Effector memory CD4-positive, alpha-beta T cell (primary cell): ENCODE measurements around the gene PRKAG2.

ENCODE experiments used
- DNase-seq, 3 donors: peaks; one replicate each; pipeline ENCODE4 v3.0.0-alpha.2; 2020
- H3K27ac ChIP-seq: 2 replicates; pipeline ENCODE4 v1.7.0; 2013; ENCODE audit warnings: mild to moderate bottlenecking, low read length, moderate library complexity; ENCODE audit not compliant: insufficient read depth, poor library complexity, severe bottlenecking
- H3K27me3 ChIP-seq: replicated peaks from 2 replicates; pipeline ENCODE4 v1.7.0; 2013; ENCODE audit warnings: mild to moderate bottlenecking, low read length; ENCODE audit not compliant: insufficient read depth, control insufficient read depth, poor library complexity, severe bottlenecking
- H3K36me3 ChIP-seq: 2 replicates; pipeline ENCODE4 v1.7.0; 2013; ENCODE audit warnings: mild to moderate bottlenecking, low read length, moderate library complexity; ENCODE audit not compliant: control insufficient read depth, insufficient read depth
- H3K4me1 ChIP-seq: 2 replicates; pipeline ENCODE4 v1.7.0; 2013; ENCODE audit warnings: low read length, mild to moderate bottlenecking; ENCODE audit not compliant: control insufficient read depth, insufficient read depth, poor library complexity, severe bottlenecking
- H3K4me3 ChIP-seq: 2 replicates; pipeline ENCODE4 v1.7.0; 2013; ENCODE audit warnings: low read length, low read depth, mild to moderate bottlenecking; ENCODE audit not compliant: insufficient read depth, poor library complexity, severe bottlenecking
- H3K9me3 ChIP-seq: 2 replicates; pipeline ENCODE4 v1.7.0; 2013; ENCODE audit warnings: mild to moderate bottlenecking, low read length, moderate library complexity; ENCODE audit not compliant: control insufficient read depth

Gene PRKAG2

DNA sequence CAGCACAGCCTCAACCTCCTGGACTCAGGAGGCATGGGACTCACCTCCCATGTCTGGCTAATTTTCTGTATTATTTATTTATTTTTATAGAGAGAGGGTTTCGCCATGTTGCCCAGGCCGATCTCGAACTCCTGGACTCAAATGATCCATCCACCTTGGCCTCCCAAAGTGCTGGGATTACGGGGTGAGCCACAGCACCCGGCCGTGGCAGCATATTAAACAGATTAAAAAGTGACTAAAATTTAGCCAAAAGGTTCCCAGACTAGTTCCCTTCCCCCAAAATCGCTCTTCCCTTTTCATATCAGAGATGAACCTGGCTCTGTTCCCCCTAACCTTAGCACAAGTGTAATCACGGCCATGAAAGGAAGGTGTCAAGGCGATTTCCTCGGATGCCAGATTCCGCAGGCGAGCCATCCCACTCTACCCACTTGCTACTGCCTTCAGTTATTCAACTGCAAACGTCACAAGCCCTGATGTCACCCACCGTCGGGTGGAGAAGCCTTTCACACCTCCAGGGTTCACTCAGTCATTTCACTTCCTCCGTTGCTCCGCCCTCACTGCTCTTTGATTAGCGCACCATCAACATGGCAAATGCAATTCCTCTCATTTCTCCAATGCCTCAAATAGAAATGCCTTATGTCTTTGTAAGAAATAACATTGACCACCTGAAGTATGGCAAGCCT, 252.5 kb downstream of the PRKAG2 start:
- no peak for DNase-seq
- Histone ChIP-seq H3K4me3 (no peak overlapping the region), H3K36me3 (no peaks in the 10 kb centered on the region), H3K9me3 (no peaks in the 10 kb centered on the region), H3K4me1 (no peaks in the 10 kb centered on the region), H3K27me3 (no peaks in the 10 kb centered on the region), H3K27ac (no peak overlapping the region)

- DNase-seq: no peak
- no peak overlapping the region for H3K27ac ChIP-seq
Measured at GRCh38 chr7:151623766-151624165, 253.1 kb downstream of the PRKAG2 start.

DNA sequence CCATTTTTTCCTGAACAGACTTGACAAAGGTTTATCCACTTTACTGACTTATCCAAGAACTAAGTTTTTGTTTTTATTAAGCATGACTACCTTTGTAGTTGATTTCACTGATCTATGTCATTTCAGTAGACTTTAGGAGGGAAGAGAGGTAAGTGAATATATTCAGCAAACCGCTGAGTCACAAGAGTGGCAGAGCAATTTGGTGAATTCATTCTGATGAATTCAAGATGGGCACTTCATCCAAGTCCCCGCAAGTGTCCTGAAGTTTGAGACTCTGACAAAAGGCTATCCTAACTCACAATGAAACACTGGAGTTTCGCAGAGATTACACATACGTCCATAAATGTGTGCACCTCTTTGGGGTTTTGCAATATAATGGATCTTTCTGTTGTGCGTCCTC, 255.0 kb downstream of the PRKAG2 start:
- Histone ChIP-seq H3K4me1 (no peaks in the 10 kb centered on the region), H3K27me3 (no peaks in the 10 kb centered on the region), H3K36me3 (no peaks in the 10 kb centered on the region), H3K4me3 (no peak overlapping the region), H3K27ac (no peak overlapping the region), H3K9me3 (no peaks in the 10 kb centered on the region)
- no peak for DNase-seq

More at GRCh38 chr7:151623766-151624165, 253.1 kb downstream of the PRKAG2 start:
- no peaks in the 10 kb centered on the region for H3K27me3 ChIP-seq
- no peaks in the 10 kb centered on the region for H3K9me3 ChIP-seq
- H3K4me3 ChIP-seq: no peak overlapping the region
- no peaks in the 10 kb centered on the region for H3K36me3 ChIP-seq
- H3K4me1 ChIP-seq: no peaks in the 10 kb centered on the region

GRCh38 chr7:151616443-151617213, 260.3 kb downstream of the PRKAG2 start:
- Histone ChIP-seq H3K9me3 (no peaks in the 10 kb centered on the region), H3K36me3 (peaks cover 5% of the 10 kb centered on the region), H3K4me3 (no peak overlapping the region), H3K4me1 (no peaks in the 10 kb centered on the region), H3K27me3 (no peaks in the 10 kb centered on the region), H3K27ac (no peak overlapping the region)
- DNase-seq: no peak

- no peak overlapping the region for H3K4me3 ChIP-seq
- H3K9me3 ChIP-seq: no peaks in the 10 kb centered on the region
- peaks cover 5% of the 10 kb centered on the region for H3K36me3 ChIP-seq
- no peaks in the 10 kb centered on the region for H3K4me1 ChIP-seq
- no peaks in the 10 kb centered on the region for H3K27me3 ChIP-seq
- H3K27ac ChIP-seq: no peak overlapping the region
- no peak for DNase-seq
Measured at GRCh38 chr7:151615784-151616183, 261.1 kb downstream of the PRKAG2 start.

- no peaks in the 10 kb centered on the region for H3K27me3 ChIP-seq
- no peaks in the 10 kb centered on the region for H3K9me3 ChIP-seq
- DNase-seq: no peak
- H3K27ac ChIP-seq: no peak overlapping the region
- peaks cover 5% of the 10 kb centered on the region for H3K36me3 ChIP-seq
- no peaks in the 10 kb centered on the region for H3K4me1 ChIP-seq
- no peak overlapping the region for H3K4me3 ChIP-seq
Measured at GRCh38 chr7:151615058-151615457, 261.9 kb downstream of the PRKAG2 start.

DNA sequence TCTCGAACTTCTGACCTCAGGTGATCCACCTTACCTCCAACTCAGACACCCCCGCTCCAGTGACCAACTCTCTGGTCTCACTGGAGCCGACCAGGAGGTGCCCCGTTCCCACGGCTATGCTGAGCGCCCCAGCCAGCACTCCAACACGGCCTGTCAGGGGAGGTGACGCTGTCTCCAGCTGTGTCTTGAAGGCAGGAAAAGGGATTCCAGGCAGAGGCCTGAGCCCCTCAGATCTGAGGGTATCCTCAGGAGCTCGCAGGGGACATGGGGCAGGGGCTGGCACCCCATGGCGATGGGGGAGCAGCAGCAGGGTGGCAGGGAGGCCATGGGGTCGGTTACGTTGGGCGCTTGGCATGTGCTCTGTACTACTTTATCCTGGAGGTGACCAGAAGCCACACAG, 262.9 kb downstream of the PRKAG2 start:
- Histone ChIP-seq H3K27ac (no peak overlapping the region), H3K36me3 (peaks cover 5% of the 10 kb centered on the region), H3K4me1 (no peaks in the 10 kb centered on the region), H3K27me3 (no peaks in the 10 kb centered on the region), H3K9me3 (no peaks in the 10 kb centered on the region), H3K4me3 (no peak overlapping the region)
- DNase-seq: no peak

- no peak for DNase-seq
Measured at GRCh38 chr7:151611878-151612277, 265.0 kb downstream of the PRKAG2 start.

GRCh38 chr7:151611041-151611440, 265.9 kb downstream of the PRKAG2 start:
- Histone ChIP-seq H3K4me1 (no peaks in the 10 kb centered on the region), H3K36me3 (peaks cover 5% of the 10 kb centered on the region), H3K9me3 (no peaks in the 10 kb centered on the region), H3K27ac (no peak overlapping the region), H3K4me3 (no peak overlapping the region), H3K27me3 (no peaks in the 10 kb centered on the region)
- DNase-seq: no peak

More at GRCh38 chr7:151611878-151612277, 265.0 kb downstream of the PRKAG2 start:
- no peak overlapping the region for H3K4me3 ChIP-seq
- H3K9me3 ChIP-seq: no peaks in the 10 kb centered on the region
- no peaks in the 10 kb centered on the region for H3K4me1 ChIP-seq
- no peak overlapping the region for H3K27ac ChIP-seq
- no peaks in the 10 kb centered on the region for H3K27me3 ChIP-seq
- peaks cover 5% of the 10 kb centered on the region for H3K36me3 ChIP-seq

DNA sequence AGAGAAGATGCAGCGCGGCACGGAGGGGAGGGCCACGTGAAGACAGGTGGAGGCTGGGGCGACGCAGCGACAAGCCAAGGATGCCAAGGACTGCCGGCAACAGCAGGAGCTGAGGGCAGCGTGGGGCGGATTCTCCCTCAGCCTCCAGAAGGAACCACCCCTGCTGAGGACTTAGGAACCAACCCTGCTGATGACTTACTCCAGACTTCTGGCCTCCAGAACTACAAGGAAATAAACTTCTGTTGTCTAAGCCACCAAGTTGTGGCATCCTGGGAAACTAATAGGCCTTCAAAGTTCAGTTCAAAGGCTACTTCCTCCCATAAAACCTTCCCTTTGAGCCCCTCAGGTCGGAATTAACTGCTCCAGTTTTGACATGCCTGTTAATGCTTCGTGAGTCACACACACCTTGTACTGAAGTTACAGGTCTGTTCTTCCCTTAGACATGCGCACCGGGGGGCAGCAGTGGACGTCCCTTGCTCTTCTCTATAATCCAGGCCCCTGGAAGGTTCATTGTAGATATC, 268.8 kb downstream of the PRKAG2 start:
- no peak overlapping the region for H3K27ac ChIP-seq
- DNase-seq: no peak
- H3K9me3 ChIP-seq: no peaks in the 10 kb centered on the region
- H3K4me1 ChIP-seq: no peaks in the 10 kb centered on the region
- peaks cover 10% of the 10 kb centered on the region for H3K36me3 ChIP-seq
- H3K27me3 ChIP-seq: no peaks in the 10 kb centered on the region
- no peak overlapping the region for H3K4me3 ChIP-seq
